GM23338 (cell line): Measurements from ENCODE around the gene LYSMD4.
A peak's percentile ranks its signal among the peaks of the same experiment; 100 is the strongest.

ENCODE experiments used
- CTCF ChIP-seq, 2 experiments: fragments of 200-600 bp in 1 of 2; sonication (generic) in 1 of 2; conservative IDR thresholded peaks; 2 replicates each; pipeline versions ENCODE4 v1.5.1 to v1.6.1; 2016 to 2017; ENCODE audit warnings: antibody characterized with exemption in 2 of 2, low read depth in 2 of 2, mild to moderate bottlenecking in 2 of 2, moderate library complexity in 1 of 2
- EZH2 ChIP-seq: fragments of 200-600 bp; sonication (generic); IDR thresholded peaks from one replicate; pipeline ENCODE4 v1.8.0; 2017; ENCODE audit warnings: antibody characterized with exemption, mild to moderate bottlenecking, low read depth; ENCODE audit not compliant: unreplicated experiment
- JUNB ChIP-seq: IDR thresholded peaks from one replicate; pipeline ENCODE4 v1.6.1; 2016; ENCODE audit warnings: antibody characterized with exemption; ENCODE audit not compliant: unreplicated experiment
- POLR2AphosphoS5 ChIP-seq: IDR thresholded peaks from 2 replicates; pipeline ENCODE4 v1.6.1; 2016; ENCODE audit warnings: antibody characterized with exemption, low read depth

DNA sequence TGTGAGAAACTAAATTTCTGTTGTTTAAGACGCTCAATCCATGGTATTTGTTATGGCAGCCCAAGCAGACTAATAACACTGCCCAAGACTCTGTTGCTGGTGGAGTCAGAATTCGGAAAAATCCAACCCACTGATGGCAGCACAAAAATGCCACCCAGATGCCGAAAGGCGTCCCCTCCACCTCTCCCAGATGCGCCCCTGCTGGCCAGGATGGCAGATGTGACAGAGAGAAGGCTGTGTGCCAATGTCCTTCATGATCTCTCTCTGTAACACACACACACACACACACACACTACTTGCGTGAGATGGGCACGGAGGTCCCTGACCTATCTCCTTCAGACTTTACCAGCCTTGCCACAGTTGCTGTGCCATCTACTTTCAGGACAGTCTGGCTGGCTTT lies 10.9 kb upstream of the LYSMD4 start:
- TF ChIP-seq POLR2AphosphoS5 (no peak), EZH2 (no peak), CTCF (conservative IDR thresholded peaks at IDR 0.05; ENCODE audit: low read depth in 2 of 2) (peak; percentile 41 to 49), JUNB (no peak)
